Measurements from ENCODE around the gene CFAP99.

GRCh38 chr4:2486981-2487380 is 68.2 kb downstream of the CFAP99 start:
- TF ChIP-seq MAX (IDR thresholded peaks at IDR 0.05) (no peak), YY1 (IDR thresholded peaks at IDR 0.05; ENCODE audit: low read depth) (no peak), EP300 (IDR thresholded peaks at IDR 0.05; ENCODE audit: borderline replicate concordance) (no peak)
